MM.1S (cell line): Measurements from ENCODE around the gene ACOX2.

Experiments
- CTCF ChIP-seq: fragments of 300-600 bp; sonication (generic); IDR thresholded peaks from 2 replicates; pipeline ENCODE4 v1.5.1; 2016; ENCODE audit warnings: antibody characterized with exemption, low read length, mixed read lengths
- EZH2 ChIP-seq: fragments of 300-600 bp; sonication (generic); optimal IDR thresholded peaks from 2 replicates; pipeline ENCODE3; 2017; ENCODE audit warnings: low read depth, mild to moderate bottlenecking, antibody characterized with exemption, low read length, mixed read lengths

GRCh38 chr3:58563386-58564035 lies 26.5 kb upstream of the ACOX2 start:
- no peak for TF ChIP-seq CTCF
- no peak for TF ChIP-seq EZH2
